ENCODE data around the gene FAM83B.

Gene FAM83B

DNA sequence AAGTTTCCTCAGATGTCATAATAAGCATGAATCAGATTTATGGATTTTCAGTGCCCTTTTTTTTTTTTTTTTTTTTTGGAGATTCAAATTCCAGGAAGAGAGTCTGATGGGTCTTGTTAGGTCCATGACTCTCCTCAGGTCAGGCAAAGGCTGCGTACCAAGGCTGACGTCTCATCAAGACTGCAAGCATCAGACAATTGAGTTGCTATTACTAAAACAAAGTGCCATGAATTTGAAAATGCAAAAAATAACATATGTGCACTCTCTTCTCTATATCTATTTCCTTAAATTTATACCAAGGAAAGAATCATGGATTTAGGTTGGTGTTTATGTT, 134.7 kb downstream of the FAM83B start:
- no peak for DNase-seq (ENCODE audit: low spot score)

DNA sequence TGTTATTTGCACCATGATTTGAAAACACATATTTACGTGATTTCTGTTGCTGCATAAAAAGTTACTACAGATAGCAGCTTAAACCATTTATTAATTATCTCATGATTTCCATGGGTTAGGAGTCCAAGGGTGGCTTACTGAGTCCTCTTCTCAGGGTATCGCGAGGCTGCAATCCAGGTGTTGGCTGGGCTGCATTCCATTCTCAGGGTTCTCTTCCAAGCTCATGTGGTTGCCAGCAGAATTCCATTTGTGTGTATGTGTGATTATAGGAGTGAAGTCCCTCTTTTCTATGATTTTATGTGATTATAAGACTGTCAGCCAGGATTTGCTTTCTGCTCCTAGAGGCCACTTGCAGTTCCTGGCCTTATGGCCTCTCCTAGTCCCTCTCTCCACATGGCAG, 135.1 kb downstream of the FAM83B start:
- no peak for DNase-seq (ENCODE audit: low spot score)

GRCh38 chr6:54987633-54988290, 141.2 kb downstream of the FAM83B start:
- no peak for DNase-seq (ENCODE audit: low spot score)

DNA sequence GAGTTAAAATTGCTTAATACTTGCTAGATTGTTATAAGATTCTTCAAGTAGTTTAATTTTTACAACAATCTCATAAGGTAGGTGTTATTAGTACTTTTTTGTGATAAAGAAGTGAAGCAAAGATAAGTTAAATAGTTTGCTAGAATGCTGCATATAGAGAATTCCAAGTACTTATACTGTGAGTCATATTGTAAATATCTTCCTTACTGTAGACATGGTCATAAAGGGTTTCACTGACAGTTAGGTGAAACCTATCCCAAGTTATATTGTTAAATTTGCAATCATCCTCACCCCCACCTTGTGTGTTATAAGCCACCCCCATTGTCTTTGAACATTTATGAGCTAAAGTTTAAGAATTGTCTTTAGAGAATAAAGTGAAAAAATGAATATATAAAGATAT, 142.0 kb downstream of the FAM83B start:
- DNase-seq (ENCODE audit: low spot score), result no peak

DNA sequence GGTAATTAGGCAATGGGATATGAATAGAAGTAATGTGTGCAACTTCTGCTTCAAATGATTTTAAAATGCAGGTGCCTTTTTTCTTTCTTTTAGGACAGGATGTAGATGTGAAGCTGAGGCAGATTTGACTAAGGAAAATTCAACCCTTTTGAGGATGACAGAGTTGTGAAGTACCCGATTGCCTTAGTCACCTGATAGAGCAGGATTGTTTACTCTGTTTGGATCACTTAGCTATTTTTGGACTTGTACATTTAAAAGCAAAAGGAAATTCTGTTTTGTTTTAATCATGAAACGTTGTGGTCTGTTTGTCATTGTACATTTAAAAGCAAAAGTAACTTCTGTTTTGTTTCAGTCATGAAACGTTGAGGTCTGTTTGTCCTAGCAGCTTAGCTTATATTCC, 143.4 kb downstream of the FAM83B start:
- DNase-seq (ENCODE audit: low spot score), result no peak

Measured in CD4-positive, alpha-beta T cell treated with Interleukin-15 for 4 hours (primary cell).